GM23338 (cell line): ENCODE data around the gene ZNF543. TPM values are rescaled to one million over a fixed set of nuclear protein-coding genes. Genes with fewer than 3 reads are reported as not detected.

Source experiments
- ATAC-seq: fragments of 200-7000 bp; cut with Tn5 transposase; 3 replicates; pipeline ENCODE4 v1.9.1; 2020
- DNase-seq: peaks from one replicate; pipeline ENCODE4 v3.0.0-alpha.2; 2015; ENCODE audit warnings: low spot score
- H2AFZ ChIP-seq: fragments of 200-600 bp; sonication (generic); 2 replicates; pipeline ENCODE4 v1.8.0; 2016; ENCODE audit warnings: antibody characterized with exemption, mild to moderate bottlenecking, moderate library complexity
- H3F3A ChIP-seq: fragments of 200-600 bp; sonication (generic); replicated peaks from 2 replicates; pipeline ENCODE4 v1.8.0; 2017; ENCODE audit warnings: antibody characterized with exemption, mixed run types, low read depth
- H3K27ac ChIP-seq: fragments of 200-600 bp; sonication (generic); 2 replicates; pipeline ENCODE4 v1.6.1; 2016; ENCODE audit warnings: low read depth
- H3K27me3 ChIP-seq: fragments of 200-600 bp; sonication (generic); 2 replicates; pipeline ENCODE4 v1.8.0; 2016; ENCODE audit warnings: mild to moderate bottlenecking, mixed run types, moderate library complexity; ENCODE audit not compliant: insufficient read depth
- H3K36me3 ChIP-seq: fragments of 200-600 bp; sonication (generic); 2 replicates; pipeline ENCODE4 v1.8.0; 2016; ENCODE audit warnings: mild to moderate bottlenecking; ENCODE audit not compliant: insufficient read depth
- H3K4me1 ChIP-seq: fragments of 200-600 bp; sonication (generic); 2 replicates; pipeline ENCODE4 v1.8.0; 2016; ENCODE audit warnings: mild to moderate bottlenecking, moderate library complexity; ENCODE audit not compliant: insufficient read depth
- H3K4me2 ChIP-seq: fragments of 200-600 bp; sonication (generic); 2 replicates; pipeline ENCODE4 v1.7.1; 2017; ENCODE audit warnings: mixed run types
- H3K4me3 ChIP-seq: fragments of 200-600 bp; sonication (generic); 2 replicates; pipeline ENCODE4 v1.6.1; 2016; ENCODE audit warnings: mixed run types
- H3K79me2 ChIP-seq: fragments of 200-600 bp; sonication (generic); replicated peaks from 2 replicates; pipeline ENCODE4 v1.8.0; 2017; ENCODE audit warnings: mild to moderate bottlenecking; ENCODE audit not compliant: insufficient read depth
- H3K9me2 ChIP-seq: fragments of 200-600 bp; sonication (generic); 2 replicates; pipeline ENCODE4 v1.8.0; 2017; ENCODE audit not compliant: insufficient read depth
- H4K20me1 ChIP-seq: fragments of 200-600 bp; sonication (generic); replicated peaks from 2 replicates; pipeline ENCODE4 v1.8.0; 2017; ENCODE audit warnings: mild to moderate bottlenecking; ENCODE audit not compliant: insufficient read depth
- H3K27ac Mint-ChIP-seq: 2 replicates; pipeline ENCODE4 v1.8.0; 2020; ENCODE audit warnings: inconsistent platforms, mild to moderate bottlenecking, moderate library complexity, mixed read lengths
- H3K27me3 Mint-ChIP-seq: 3 replicates; pipeline ENCODE4 v1.8.0; 2022; ENCODE audit warnings: low read depth, mild to moderate bottlenecking, moderate library complexity, mixed read lengths, inconsistent platforms; ENCODE audit not compliant: insufficient read depth, poor library complexity
- H3K36me3 Mint-ChIP-seq: 3 replicates; pipeline ENCODE4 v1.8.0; 2021; ENCODE audit warnings: low read depth, mild to moderate bottlenecking, inconsistent platforms, moderate library complexity, mixed read lengths
- H3K4me1 Mint-ChIP-seq: 3 replicates; pipeline ENCODE4 v1.8.0; 2020; ENCODE audit warnings: mild to moderate bottlenecking, inconsistent platforms, mixed read lengths
- H3K4me3 Mint-ChIP-seq: 3 replicates; pipeline ENCODE4 v1.8.0; 2021; ENCODE audit warnings: moderate library complexity, mild to moderate bottlenecking, inconsistent platforms, mixed read lengths
- H3K9me3 Mint-ChIP-seq: 3 replicates; pipeline ENCODE4 v1.8.0; 2020; ENCODE audit warnings: moderate library complexity, mild to moderate bottlenecking, inconsistent platforms, mixed read lengths
- CREB1 ChIP-seq: fragments of 250-450 bp; sonication (Bioruptor Pico); IDR thresholded peaks from 2 replicates; pipeline ENCODE4 v1.5.0; 2020; ENCODE audit warnings: low read depth, mild to moderate bottlenecking, moderate library complexity
- EZH2 ChIP-seq: fragments of 200-600 bp; sonication (generic); IDR thresholded peaks from one replicate; pipeline ENCODE4 v1.8.0; 2017; ENCODE audit warnings: antibody characterized with exemption, mild to moderate bottlenecking, low read depth; ENCODE audit not compliant: unreplicated experiment
- EZH2phosphoT487 ChIP-seq: fragments of 200-600 bp; sonication (generic); IDR thresholded peaks from one replicate; pipeline ENCODE4 v1.8.1; 2018; ENCODE audit warnings: antibody characterized with exemption; ENCODE audit not compliant: unreplicated experiment
- JUNB ChIP-seq: IDR thresholded peaks from one replicate; pipeline ENCODE4 v1.6.1; 2016; ENCODE audit warnings: antibody characterized with exemption; ENCODE audit not compliant: unreplicated experiment
- NANOG ChIP-seq: IDR thresholded peaks from 2 replicates; pipeline ENCODE4 v1.6.1; 2016; ENCODE audit warnings: antibody characterized with exemption, borderline replicate concordance
- POLR2AphosphoS5 ChIP-seq: IDR thresholded peaks from 2 replicates; pipeline ENCODE4 v1.6.1; 2016; ENCODE audit warnings: antibody characterized with exemption, low read depth
- STAT1 ChIP-seq: IDR thresholded peaks from one replicate; pipeline ENCODE4 v1.6.1; 2016; ENCODE audit warnings: antibody characterized with exemption; ENCODE audit not compliant: unreplicated experiment
- ZNF331 ChIP-seq: fragments of 250-450 bp; sonication (Bioruptor Pico); IDR thresholded peaks from 2 replicates; pipeline ENCODE4 v1.5.0; 2020; ENCODE audit warnings: low read depth, mild to moderate bottlenecking, moderate library complexity
- long read RNA-seq: library from polyadenylated mRNA; unstranded; transcript quantifications from one replicate; pipeline ENCODE4 v2.0.0, GENCODE V29; 2020; ENCODE audit not compliant: unreplicated experiment
- polyA plus RNA-seq: library from polyadenylated mRNA; unstranded; fragments of >200 nt; fragmentation: Nextera tagmentation; extraction: Ambion mirVana; gene quantifications from 2 replicates; pipeline ENCODE4 v1.2.1, GENCODE V29; 2016
- total RNA-seq: library from RNA; depleted of rRNA; stranded (reverse); fragments of >200 nt; shearing (Covaris generic); gene quantifications from 2 replicates; pipeline ENCODE4 v1.2.3, GENCODE V29; 2014; rRNA removed
- TF ChIP-seq, protein P1 (sequence below): IDR thresholded peaks from one replicate; pipeline ENCODE4 v1.6.1; 2018; ENCODE audit warnings: antibody characterized with exemption; ENCODE audit not compliant: unreplicated experiment
- TF ChIP-seq, protein P2 (sequence below): fragments of 250-450 bp; sonication (Bioruptor Pico); IDR thresholded peaks from 2 replicates; pipeline ENCODE4 v1.5.0; 2020; ENCODE audit warnings: mild to moderate bottlenecking, moderate library complexity
- TF ChIP-seq, protein P3 (sequence below): IDR thresholded peaks from 2 replicates; pipeline ENCODE4 v1.6.1; 2016; ENCODE audit warnings: antibody characterized with exemption
- TF ChIP-seq, protein P4 (sequence below), 2 experiments: fragments of 200-600 bp in 1 of 2; sonication (generic) in 1 of 2; conservative IDR thresholded peaks; 2 replicates each; pipeline versions ENCODE4 v1.5.1 to v1.6.1; 2016 to 2017; ENCODE audit warnings: antibody characterized with exemption in 2 of 2, low read depth in 2 of 2, mild to moderate bottlenecking in 2 of 2, moderate library complexity in 1 of 2

Gene ZNF543
- 10.3 and 12.6 TPM in 2 replicates for total RNA-seq
- 2.4 and 3.1 TPM in 2 replicates for polyA plus RNA-seq
- long read RNA-seq, partial matches to known transcripts = 0 of 1 reads
- long read RNA-seq, other reads (novel, unspliced or antisense) = 1 of 1 reads

DNA sequence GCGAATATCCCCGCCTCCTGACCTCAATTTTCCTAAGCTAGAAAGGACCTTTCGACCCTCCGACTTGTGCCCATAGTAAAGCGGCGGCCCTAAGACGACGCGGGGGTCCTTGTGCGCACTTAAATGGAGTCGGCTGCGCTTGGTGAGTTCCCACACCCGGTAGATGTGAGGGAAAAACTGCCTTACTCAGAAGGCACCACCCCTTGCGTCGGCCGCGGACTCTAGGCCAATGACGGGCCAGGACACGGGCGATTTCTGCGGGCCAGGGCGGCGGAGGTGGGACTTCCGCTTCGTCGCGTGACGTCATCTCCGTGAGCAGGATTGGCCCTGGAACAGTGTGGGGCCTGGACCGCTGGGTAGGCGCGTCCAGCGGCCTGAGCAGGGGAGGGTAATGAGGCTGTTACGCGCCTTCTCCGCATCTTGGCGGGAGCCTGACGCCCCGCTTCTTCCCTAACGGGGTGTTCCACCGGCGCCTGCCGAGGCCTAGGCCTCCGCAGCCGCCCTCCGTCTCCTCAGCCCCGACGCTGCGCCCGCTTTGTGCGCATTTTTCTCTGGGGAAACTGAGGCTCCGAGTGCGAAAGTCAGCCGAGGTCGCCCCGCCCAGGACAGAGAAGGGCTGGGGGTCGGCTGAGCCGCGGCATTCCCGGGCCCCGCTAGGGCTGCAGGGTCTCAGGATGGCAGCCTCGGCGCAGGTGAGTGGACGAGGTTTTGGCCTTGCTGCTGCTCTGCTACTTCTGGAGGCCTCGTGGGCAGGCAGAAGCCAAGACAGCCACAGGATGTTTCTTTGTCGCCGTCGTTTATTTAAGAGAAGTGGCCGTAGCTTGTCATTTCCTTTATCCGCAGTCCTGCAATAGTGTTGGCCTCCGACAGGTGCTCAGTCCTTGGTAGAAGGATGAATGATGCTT, at the start of gene ZNF543:
Gene ZNF543, plus strand, starts transcription at position 293 of the 905 bp plus-strand sequence. Its CDS starts 382 bp downstream, at position 675.
- ATAC-seq (peak; percentile 95), DNase-seq (peak; percentile 99)
- H3K27ac Mint-ChIP-seq = peak within 1 kb of the TSS; percentile 96
- H3K36me3 ChIP-seq = 0 out of 2 replicates have a peak, but pooled peaks cover 4% of the 10 kb centered on the region
- H3K79me2 ChIP-seq = peaks cover 28% of the 10 kb centered on the region
- peaks cover 13% of the 10 kb centered on the region for H3K4me1 ChIP-seq
- no peaks in the 10 kb centered on the region for H3K9me3 Mint-ChIP-seq
- peaks cover 12% of the 10 kb centered on the region; the same call in 1 of the 2 replicates for H3F3A ChIP-seq
- H3K4me1 Mint-ChIP-seq = peaks cover 16% of the 10 kb centered on the region; the same call in 2 of the 3 replicates
- H3K9me2 ChIP-seq = no peaks in the 10 kb centered on the region
- peaks cover 31% of the 10 kb centered on the region for H3K27me3 ChIP-seq
- H3K4me2 ChIP-seq = peak within 1 kb of the TSS; percentile 99
- peak within 1 kb of the TSS; percentile 89; the same call in 1 of the 2 replicates for H2AFZ ChIP-seq
- peak within 1 kb of the TSS; percentile 89 for H3K27ac ChIP-seq
- H3K4me3 Mint-ChIP-seq = peak within 1 kb of the TSS; percentile 88
- H3K27me3 Mint-ChIP-seq = peaks cover 9% of the 10 kb centered on the region
- H3K4me3 ChIP-seq = peak within 1 kb of the TSS; percentile 91
- peaks cover 20% of the 10 kb centered on the region for H3K36me3 Mint-ChIP-seq
- no peaks in the 10 kb centered on the region for H4K20me1 ChIP-seq
- TF ChIP-seq JUNB (no peak), POLR2AphosphoS5 (peak; percentile 90), STAT1 (no peak), CREB1 (CRISPR knock-in tag) (peak; percentile 99), EZH2 (no peak), NANOG (no peak), EZH2phosphoT487 (no peak), ZNF331 (CRISPR knock-in tag) (no peak)
- TF ChIP-seq, protein P1, sequence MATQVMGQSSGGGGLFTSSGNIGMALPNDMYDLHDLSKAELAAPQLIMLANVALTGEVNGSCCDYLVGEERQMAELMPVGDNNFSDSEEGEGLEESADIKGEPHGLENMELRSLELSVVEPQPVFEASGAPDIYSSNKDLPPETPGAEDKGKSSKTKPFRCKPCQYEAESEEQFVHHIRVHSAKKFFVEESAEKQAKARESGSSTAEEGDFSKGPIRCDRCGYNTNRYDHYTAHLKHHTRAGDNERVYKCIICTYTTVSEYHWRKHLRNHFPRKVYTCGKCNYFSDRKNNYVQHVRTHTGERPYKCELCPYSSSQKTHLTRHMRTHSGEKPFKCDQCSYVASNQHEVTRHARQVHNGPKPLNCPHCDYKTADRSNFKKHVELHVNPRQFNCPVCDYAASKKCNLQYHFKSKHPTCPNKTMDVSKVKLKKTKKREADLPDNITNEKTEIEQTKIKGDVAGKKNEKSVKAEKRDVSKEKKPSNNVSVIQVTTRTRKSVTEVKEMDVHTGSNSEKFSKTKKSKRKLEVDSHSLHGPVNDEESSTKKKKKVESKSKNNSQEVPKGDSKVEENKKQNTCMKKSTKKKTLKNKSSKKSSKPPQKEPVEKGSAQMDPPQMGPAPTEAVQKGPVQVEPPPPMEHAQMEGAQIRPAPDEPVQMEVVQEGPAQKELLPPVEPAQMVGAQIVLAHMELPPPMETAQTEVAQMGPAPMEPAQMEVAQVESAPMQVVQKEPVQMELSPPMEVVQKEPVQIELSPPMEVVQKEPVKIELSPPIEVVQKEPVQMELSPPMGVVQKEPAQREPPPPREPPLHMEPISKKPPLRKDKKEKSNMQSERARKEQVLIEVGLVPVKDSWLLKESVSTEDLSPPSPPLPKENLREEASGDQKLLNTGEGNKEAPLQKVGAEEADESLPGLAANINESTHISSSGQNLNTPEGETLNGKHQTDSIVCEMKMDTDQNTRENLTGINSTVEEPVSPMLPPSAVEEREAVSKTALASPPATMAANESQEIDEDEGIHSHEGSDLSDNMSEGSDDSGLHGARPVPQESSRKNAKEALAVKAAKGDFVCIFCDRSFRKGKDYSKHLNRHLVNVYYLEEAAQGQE = no peak
- TF ChIP-seq, protein P2, sequence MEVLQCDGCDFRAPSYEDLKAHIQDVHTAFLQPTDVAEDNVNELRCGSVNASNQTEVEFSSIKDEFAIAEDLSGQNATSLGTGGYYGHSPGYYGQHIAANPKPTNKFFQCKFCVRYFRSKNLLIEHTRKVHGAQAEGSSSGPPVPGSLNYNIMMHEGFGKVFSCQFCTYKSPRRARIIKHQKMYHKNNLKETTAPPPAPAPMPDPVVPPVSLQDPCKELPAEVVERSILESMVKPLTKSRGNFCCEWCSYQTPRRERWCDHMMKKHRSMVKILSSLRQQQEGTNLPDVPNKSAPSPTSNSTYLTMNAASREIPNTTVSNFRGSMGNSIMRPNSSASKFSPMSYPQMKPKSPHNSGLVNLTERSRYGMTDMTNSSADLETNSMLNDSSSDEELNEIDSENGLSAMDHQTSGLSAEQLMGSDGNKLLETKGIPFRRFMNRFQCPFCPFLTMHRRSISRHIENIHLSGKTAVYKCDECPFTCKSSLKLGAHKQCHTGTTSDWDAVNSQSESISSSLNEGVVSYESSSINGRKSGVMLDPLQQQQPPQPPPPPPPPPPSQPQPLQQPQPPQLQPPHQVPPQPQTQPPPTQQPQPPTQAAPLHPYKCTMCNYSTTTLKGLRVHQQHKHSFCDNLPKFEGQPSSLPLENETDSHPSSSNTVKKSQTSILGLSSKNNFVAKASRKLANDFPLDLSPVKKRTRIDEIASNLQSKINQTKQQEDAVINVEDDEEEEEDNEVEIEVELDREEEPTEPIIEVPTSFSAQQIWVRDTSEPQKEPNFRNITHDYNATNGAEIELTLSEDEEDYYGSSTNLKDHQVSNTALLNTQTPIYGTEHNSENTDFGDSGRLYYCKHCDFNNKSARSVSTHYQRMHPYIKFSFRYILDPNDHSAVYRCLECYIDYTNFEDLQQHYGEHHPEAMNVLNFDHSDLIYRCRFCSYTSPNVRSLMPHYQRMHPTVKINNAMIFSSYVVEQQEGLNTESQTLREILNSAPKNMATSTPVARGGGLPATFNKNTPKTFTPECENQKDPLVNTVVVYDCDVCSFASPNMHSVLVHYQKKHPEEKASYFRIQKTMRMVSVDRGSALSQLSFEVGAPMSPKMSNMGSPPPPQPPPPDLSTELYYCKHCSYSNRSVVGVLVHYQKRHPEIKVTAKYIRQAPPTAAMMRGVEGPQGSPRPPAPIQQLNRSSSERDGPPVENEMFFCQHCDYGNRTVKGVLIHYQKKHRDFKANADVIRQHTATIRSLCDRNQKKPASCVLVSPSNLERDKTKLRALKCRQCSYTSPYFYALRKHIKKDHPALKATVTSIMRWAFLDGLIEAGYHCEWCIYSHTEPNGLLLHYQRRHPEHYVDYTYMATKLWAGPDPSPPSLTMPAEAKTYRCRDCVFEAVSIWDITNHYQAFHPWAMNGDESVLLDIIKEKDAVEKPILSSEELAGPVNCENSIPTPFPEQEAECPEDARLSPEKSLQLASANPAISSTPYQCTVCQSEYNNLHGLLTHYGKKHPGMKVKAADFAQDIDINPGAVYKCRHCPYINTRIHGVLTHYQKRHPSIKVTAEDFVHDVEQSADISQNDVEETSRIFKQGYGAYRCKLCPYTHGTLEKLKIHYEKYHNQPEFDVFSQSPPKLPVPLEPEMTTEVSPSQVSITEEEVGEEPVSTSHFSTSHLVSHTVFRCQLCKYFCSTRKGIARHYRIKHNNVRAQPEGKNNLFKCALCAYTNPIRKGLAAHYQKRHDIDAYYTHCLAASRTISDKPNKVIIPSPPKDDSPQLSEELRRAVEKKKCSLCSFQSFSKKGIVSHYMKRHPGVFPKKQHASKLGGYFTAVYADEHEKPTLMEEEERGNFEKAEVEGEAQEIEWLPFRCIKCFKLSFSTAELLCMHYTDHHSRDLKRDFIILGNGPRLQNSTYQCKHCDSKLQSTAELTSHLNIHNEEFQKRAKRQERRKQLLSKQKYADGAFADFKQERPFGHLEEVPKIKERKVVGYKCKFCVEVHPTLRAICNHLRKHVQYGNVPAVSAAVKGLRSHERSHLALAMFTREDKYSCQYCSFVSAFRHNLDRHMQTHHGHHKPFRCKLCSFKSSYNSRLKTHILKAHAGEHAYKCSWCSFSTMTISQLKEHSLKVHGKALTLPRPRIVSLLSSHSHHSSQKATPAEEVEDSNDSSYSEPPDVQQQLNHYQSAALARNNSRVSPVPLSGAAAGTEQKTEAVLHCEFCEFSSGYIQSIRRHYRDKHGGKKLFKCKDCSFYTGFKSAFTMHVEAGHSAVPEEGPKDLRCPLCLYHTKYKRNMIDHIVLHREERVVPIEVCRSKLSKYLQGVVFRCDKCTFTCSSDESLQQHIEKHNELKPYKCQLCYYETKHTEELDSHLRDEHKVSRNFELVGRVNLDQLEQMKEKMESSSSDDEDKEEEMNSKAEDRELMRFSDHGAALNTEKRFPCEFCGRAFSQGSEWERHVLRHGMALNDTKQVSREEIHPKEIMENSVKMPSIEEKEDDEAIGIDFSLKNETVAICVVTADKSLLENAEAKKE (CRISPR knock-in tag) = no peak
- TF ChIP-seq, protein P3, sequence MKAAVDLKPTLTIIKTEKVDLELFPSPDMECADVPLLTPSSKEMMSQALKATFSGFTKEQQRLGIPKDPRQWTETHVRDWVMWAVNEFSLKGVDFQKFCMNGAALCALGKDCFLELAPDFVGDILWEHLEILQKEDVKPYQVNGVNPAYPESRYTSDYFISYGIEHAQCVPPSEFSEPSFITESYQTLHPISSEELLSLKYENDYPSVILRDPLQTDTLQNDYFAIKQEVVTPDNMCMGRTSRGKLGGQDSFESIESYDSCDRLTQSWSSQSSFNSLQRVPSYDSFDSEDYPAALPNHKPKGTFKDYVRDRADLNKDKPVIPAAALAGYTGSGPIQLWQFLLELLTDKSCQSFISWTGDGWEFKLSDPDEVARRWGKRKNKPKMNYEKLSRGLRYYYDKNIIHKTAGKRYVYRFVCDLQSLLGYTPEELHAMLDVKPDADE = peak; percentile 64; the same call in 1 of the 2 replicates
- TF ChIP-seq, protein P4, sequence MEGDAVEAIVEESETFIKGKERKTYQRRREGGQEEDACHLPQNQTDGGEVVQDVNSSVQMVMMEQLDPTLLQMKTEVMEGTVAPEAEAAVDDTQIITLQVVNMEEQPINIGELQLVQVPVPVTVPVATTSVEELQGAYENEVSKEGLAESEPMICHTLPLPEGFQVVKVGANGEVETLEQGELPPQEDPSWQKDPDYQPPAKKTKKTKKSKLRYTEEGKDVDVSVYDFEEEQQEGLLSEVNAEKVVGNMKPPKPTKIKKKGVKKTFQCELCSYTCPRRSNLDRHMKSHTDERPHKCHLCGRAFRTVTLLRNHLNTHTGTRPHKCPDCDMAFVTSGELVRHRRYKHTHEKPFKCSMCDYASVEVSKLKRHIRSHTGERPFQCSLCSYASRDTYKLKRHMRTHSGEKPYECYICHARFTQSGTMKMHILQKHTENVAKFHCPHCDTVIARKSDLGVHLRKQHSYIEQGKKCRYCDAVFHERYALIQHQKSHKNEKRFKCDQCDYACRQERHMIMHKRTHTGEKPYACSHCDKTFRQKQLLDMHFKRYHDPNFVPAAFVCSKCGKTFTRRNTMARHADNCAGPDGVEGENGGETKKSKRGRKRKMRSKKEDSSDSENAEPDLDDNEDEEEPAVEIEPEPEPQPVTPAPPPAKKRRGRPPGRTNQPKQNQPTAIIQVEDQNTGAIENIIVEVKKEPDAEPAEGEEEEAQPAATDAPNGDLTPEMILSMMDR (conservative IDR thresholded peaks at IDR 0.05; ENCODE audit: low read depth in 2 of 2) = no peak
